Fibroblast of pulmonary artery (primary cell): ENCODE results near the gene PRODH2.

ENCODE experiments used
- DNase-seq: peaks from one replicate; pipeline ENCODE4 v3.0.0-alpha.2; 2010; ENCODE audit warnings: low read depth
- H3K4me3 ChIP-seq: replicated peaks from 2 replicates; pipeline ENCODE4 v1.5.1; 2011; ENCODE audit warnings: low read depth, mild to moderate bottlenecking, control low read depth, low read length, moderate library complexity
- TF ChIP-seq, protein P1 (sequence below): IDR thresholded peaks from 2 replicates; pipeline ENCODE4 v1.5.1; 2011; ENCODE audit warnings: mild to moderate bottlenecking, control low read depth, low read length, inconsistent platforms; ENCODE audit errors: missing control alignments

The PRODH2 gene

DNA sequence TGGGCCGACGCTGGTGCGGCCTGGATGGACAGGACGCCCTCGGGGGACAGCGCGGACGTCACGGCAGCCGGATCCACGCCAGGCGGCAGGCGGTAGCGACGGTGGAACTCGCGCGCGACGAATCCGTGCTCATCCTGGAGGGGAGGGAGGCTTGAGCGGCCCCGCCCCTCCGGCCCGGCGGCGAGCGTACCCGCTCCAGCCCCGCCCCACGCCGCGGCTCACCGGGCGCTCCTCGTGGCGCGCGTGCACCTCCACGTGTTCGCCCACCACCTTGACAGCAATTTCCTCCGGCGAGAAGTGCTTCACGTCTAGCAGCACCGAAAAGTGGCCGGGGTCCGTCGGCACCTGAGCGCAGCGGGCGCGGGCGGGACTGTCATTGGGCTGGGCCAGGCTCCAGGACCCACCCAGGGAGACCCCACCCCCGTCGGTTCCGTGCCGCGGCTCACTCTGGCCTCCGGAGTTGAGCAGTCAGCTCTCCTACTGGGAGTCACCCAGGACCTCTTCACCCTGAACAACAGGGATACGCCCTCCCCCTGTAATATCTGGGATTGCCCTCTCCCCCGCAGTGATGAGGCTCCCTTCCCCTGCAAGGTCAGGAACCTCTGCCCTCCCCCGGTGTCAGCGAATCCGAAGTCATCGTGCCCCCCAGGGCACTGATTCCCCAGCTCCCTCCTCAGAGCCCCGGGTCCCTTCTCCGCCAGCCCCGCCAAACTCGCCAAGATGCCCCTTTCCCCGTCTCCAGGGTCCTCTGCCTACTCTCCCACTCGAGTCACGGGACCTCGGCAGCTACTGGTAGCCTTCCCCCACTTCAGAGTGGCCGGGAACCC, 56.9 kb downstream of the PRODH2 start:
- peak overlapping the region; percentile 59 for H3K4me3 ChIP-seq
- TF ChIP-seq, protein P1, sequence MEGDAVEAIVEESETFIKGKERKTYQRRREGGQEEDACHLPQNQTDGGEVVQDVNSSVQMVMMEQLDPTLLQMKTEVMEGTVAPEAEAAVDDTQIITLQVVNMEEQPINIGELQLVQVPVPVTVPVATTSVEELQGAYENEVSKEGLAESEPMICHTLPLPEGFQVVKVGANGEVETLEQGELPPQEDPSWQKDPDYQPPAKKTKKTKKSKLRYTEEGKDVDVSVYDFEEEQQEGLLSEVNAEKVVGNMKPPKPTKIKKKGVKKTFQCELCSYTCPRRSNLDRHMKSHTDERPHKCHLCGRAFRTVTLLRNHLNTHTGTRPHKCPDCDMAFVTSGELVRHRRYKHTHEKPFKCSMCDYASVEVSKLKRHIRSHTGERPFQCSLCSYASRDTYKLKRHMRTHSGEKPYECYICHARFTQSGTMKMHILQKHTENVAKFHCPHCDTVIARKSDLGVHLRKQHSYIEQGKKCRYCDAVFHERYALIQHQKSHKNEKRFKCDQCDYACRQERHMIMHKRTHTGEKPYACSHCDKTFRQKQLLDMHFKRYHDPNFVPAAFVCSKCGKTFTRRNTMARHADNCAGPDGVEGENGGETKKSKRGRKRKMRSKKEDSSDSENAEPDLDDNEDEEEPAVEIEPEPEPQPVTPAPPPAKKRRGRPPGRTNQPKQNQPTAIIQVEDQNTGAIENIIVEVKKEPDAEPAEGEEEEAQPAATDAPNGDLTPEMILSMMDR, result no peak
- DNase-seq, result peak; percentile 76

DNA sequence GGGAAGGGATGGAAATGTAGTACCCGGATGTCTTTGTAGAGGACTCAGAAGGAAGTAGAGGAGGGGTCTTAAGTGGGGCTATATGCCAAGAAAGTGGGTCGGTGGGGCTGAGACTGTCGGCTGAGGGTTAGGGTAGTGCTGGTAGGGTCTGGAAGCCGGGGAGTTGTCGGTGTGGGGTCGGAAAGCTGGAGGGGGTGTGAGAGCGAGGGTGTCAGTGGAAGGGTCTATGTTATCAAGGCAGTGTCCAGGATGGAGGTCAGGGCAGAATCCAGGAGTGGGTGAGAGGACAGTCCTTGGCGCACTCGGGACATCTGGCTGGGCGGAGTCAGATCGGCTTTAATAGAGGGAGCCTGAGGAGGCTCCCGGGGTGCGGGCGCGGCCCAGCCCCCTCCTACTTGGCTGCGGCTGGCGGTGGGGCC, 57.5 kb downstream of the PRODH2 start:
- H3K4me3 ChIP-seq, result peak overlapping the region; percentile 16
- no peak for DNase-seq
- TF ChIP-seq, protein P1, result no peak

DNA sequence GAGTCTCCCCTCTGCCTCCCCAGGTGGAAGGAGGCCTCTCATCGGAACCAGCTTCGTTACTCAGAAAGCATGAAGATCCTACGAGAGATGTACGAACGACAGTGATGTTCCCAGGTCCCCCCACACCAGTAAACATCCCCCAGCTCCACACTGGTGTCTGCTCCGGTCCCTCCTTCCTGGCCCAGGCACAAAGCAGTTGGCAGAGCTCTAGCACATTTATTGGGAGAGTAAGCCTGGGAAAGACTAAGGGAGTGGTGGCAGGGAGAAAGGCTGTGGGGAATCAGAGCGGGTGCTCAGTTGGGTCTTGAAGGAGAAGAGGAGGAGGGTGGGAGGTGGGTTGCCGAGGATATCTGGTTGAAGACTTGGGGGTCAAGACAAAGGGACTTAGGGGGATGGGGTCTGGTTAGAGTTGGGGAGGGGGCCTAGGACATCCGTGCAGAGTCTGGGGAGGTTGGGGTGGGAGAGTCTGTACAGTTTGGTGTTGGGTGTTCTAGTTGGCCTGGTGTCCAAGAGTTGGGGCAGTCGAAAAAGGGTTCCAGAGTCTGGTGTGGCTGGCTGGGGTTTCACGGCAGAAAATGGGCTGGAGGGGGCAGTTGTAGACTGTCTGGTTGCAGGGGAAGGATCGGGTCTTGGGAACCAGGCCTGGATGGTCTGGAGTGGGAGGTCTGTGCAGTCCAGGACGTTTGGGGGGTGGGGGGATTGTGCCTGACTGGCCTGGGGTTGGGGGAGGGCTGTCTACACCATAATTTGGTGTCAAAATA, 58.1 kb downstream of the PRODH2 start:
- no peak overlapping the region for H3K4me3 ChIP-seq
- no peak for DNase-seq
- TF ChIP-seq, protein P1, result no peak

DNA sequence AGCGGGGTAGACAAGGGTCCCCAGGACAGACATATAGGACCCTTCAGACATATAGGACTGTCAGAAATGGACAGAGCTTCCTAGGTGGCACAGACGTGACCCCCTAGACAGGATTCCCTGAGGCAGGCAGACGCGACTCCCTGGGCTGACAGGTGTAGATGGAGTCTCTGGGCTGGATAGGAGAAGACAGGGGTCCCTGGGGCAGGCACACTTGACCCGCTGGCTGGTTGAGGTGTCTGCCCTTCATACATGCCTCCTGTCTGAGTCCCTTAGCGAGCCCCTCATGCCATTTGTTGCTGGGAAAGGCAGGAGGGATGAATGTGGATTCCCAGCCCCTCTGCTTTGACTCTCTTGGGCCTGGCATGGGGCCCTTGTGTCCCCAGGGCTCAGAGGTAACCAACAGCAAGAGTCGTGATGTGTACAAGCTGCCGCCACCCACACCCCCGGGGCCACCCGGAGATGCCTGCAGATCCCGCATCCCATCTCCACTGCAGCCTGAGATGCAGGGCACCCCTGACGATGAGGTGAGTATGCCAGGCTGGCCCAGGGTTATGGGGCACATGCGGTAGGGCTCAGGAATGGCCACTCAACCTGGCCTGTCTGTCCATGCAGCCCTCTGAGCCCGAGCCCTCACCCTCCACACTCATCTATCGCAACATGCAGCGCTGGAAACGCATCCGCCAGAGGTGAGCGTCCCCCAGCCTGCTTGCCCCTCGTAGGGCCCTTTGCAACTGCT, 58.8 kb downstream of the PRODH2 start:
- TF ChIP-seq, protein P1, result no peak
- H3K4me3 ChIP-seq, result no peak overlapping the region
- no peak for DNase-seq

DNA sequence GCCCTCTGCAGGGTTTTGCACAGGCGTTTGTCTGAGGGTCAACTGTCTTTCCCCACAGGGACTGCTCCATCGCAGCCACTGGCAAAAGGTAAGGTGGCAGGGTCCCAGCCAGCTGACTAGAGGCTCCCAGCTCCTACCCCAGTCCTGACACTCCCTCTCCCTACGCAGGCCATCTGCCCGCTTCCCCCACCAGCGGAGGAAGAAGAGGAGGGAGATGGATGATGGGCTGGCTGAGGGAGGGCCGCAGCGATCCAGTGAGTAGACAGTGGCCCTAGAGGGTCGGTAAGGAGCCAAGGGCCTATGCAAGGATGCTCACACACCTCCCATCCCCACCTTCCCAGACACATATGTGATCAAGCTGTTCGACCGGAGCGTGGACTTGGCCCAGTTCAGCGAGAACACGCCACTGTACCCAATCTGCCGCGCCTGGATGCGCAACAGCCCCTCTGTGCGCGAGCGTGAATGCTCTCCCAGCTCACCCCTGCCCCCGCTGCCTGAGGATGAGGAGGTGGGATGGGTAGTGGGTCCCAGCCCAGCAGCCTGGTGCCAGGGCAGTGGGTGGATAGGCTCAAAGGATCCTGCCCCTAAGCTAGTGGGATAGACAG, 59.8 kb downstream of the PRODH2 start:
- DNase-seq, result no peak
- H3K4me3 ChIP-seq, result no peak overlapping the region
- TF ChIP-seq, protein P1, result no peak
